Measurements from ENCODE around the gene SMOC1. TPM values are rescaled to one million over a fixed set of nuclear protein-coding genes. Genes with fewer than 3 reads are reported as not detected.

Gene SMOC1
- total and polyA plus RNA-seq, 12 donors: 0.33 to 19.8 (median 4.5) TPM

- TF ChIP-seq CTCF (IDR thresholded peaks at IDR 0.05): no peak
- TF ChIP-seq POLR2A (IDR thresholded peaks at IDR 0.05): no peak
- no peaks in the 10 kb centered on the region for H3K36me3 ChIP-seq (replicated peaks in 1 of 2)
- WGBS, 4 donors: 83 to 87% (median 86%) methylated on average over 5 of the region's 5 CpGs
- H3K4me1 ChIP-seq (replicated peaks in 1 of 2): peaks cover 4 to 7% of the 10 kb centered on the region in 2 donors
- no peaks in the 10 kb centered on the region for H3K27me3 ChIP-seq
- intact Hi-C loops (cut with DNase I): loop anchor here in 1 of 2 donors (10.0 kb wide), 1 partner anchor 131 kb away; the partner anchor contains the start of gene SMOC1
- no peak overlapping the region for H3K4me3 ChIP-seq
- H3K27ac ChIP-seq: no peak overlapping the region
- no peak for DNase-seq
- no peaks in the 10 kb centered on the region for H3K9me3 ChIP-seq (replicated peaks in 1 of 3)
Measured at GRCh38 chr14:70005281-70005805, 126.1 kb downstream of the SMOC1 start.

GRCh38 chr14:70006699-70007098, 127.5 kb downstream of the SMOC1 start:
- peaks cover 4 to 7% of the 10 kb centered on the region in 2 donors for H3K4me1 ChIP-seq (replicated peaks in 1 of 2)
- H3K4me3 ChIP-seq: no peak overlapping the region
- TF ChIP-seq CTCF (IDR thresholded peaks at IDR 0.05): no peak
- no peak for TF ChIP-seq POLR2A (IDR thresholded peaks at IDR 0.05)
- H3K9me3 ChIP-seq (replicated peaks in 1 of 3): no peaks in the 10 kb centered on the region
- WGBS, 4 donors: 76 to 89% (median 86%) methylated on average over 6 of the region's 6 CpGs
- no peak overlapping the region for H3K27ac ChIP-seq
- H3K36me3 ChIP-seq (replicated peaks in 1 of 2): no peaks in the 10 kb centered on the region
- DNase-seq: no peak
- intact Hi-C loops (cut with DNase I): loop anchor here in 1 of 2 donors (10.0 kb wide), 1 partner anchor 132 kb away; the partner anchor contains the start of gene SMOC1
- H3K27me3 ChIP-seq: no peaks in the 10 kb centered on the region

- TF ChIP-seq CTCF (IDR thresholded peaks at IDR 0.05): no peak
- TF ChIP-seq POLR2A (IDR thresholded peaks at IDR 0.05): no peak
- intact Hi-C loops (cut with DNase I): loop anchor here in 1 of 2 donors (10.0 kb wide), 1 partner anchor 134 kb away; the partner anchor contains the start of gene SMOC1
- Histone ChIP-seq H3K27me3 (no peaks in the 10 kb centered on the region), H3K9me3 (replicated peaks in 1 of 3) (no peaks in the 10 kb centered on the region), H3K4me3 (no peak overlapping the region), H3K36me3 (replicated peaks in 1 of 2) (no peaks in the 10 kb centered on the region), H3K27ac (no peak overlapping the region), H3K4me1 (replicated peaks in 1 of 2) (peaks cover 4 to 7% of the 10 kb centered on the region in 2 donors)
- no peak for DNase-seq
- WGBS, 4 donors: 46 to 58% (median 51%) methylated on average over 6 of the region's 6 CpGs
Measured at GRCh38 chr14:70008284-70009262, 129.4 kb downstream of the SMOC1 start.

GRCh38 chr14:70009961-70010360, 130.7 kb downstream of the SMOC1 start:
- DNase-seq: peak in 1 of 7 donors; percentile 80
- Histone ChIP-seq H3K27ac (no peak overlapping the region), H3K4me3 (no peak overlapping the region), H3K27me3 (no peaks in the 10 kb centered on the region), H3K9me3 (replicated peaks in 1 of 3) (no peaks in the 10 kb centered on the region), H3K36me3 (replicated peaks in 1 of 2) (no peaks in the 10 kb centered on the region), H3K4me1 (replicated peaks in 1 of 2) (peaks cover 4 to 7% of the 10 kb centered on the region in 2 donors)
- intact Hi-C loops (cut with DNase I): loop anchor here (5.0 to 10.0 kb wide), 2 partner anchors 133 to 135 kb away; partner anchors contain the start of gene SMOC1 (in 2 of the 2)
- TF ChIP-seq POLR2A (IDR thresholded peaks at IDR 0.05): no peak
- TF ChIP-seq CTCF (IDR thresholded peaks at IDR 0.05): no peak
- 49 to 74% (median 69%) methylated on average over 4 to 8 of the region's 8 CpGs for WGBS, 4 donors
